ENCODE measurements around the gene ITSN1. TPM values are rescaled to one million over a fixed set of nuclear protein-coding genes. Genes with fewer than 3 reads are reported as not detected.
"Not testable (repeated sequence)": the region's sequence is repeated elsewhere in the genome, so short reads cannot be mapped to it uniquely, and the experiment has no call there.

The ITSN1 gene
- total RNA-seq, 1 donor, result 3.5 TPM

DNA sequence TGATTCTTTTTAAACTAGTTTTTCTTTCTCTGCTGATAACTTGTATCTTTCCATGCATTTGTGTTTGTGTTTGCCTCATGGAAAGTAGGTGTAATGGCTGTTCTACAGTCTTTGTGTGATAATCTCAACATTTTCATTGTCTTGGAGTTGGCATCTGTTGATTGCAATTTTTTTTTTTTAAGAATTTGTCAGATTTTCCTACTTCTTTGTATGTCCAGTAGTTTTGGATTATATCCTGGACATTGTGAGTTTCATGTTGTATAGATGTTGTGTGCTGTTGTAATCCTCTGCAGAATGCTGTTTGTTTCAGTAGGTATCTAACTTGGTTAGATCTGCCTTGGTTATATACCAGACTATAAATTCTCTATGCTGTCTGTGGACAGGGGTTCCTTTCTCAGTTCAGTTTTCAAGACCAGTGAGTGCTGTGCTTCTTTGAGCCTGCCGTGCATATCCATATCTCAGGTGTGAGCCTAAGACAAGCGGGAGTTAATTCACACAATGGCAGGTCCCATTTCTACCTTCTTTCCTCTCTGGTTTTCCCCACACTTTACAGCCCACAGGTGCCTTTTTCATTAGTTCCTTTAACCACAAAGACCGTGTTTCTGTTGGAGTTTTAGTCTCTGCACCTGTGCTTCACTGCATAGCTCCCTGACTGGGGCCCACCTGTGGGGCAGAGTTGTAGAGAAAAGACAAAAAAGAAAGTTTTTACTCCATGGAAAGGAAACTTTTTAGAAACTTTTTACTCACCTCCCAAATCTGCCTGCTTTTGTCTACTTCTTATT lies 69.9 kb downstream of the ITSN1 start:
- no peak for DNase-seq (ENCODE audit: low read depth in 2 of 3, low spot score in 2 of 3)

DNA sequence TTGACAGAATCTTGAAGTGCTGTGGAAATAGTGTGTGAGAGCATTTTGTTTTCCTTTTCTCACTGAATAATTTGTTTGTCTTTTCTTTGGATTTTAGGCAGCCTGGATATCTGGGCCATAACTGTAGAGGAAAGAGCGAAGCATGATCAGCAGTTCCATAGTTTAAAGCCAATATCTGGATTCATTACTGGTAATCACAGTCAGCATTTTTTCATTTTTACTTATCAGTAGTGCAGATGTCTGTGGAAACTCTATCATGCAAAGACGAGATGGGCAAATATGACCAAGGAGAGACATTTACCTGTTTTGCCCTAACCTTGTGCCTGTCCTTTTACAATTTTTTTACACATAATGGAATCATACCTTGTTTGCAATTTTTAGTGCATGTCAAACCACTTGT lies 78.8 kb downstream of the ITSN1 start:
- no peak for DNase-seq (ENCODE audit: low read depth in 2 of 3, low spot score in 2 of 3)

GRCh38 chr21:33729139-33729538 lies 86.8 kb downstream of the ITSN1 start:
- DNase-seq (ENCODE audit: low read depth in 2 of 3, low spot score in 2 of 3), result not testable (repeated sequence)

DNA sequence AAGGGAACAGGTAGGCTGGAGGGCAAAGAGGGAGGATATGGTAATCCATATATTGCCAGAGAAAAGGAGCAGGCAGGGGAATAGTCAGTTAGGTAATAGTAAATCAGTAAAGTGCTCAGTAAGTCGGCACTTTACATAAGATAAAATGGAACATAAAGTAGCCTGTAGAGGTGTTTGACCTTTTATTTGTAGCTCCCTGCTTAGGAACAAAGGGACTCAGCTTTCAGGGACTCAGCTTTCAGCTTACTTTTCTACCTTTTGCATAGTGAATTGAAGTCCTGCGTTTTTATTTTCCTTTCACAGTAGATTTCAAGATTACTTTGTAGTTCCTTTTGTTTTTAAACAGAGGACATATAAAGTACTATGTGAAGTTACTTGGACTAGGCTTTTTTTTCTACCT lies 87.3 kb downstream of the ITSN1 start:
- DNase-seq (ENCODE audit: low read depth in 2 of 3, low spot score in 2 of 3), result no peak

GRCh38 chr21:33731447-33731846 lies 89.1 kb downstream of the ITSN1 start:
- no peak for DNase-seq (ENCODE audit: low read depth in 2 of 3, low spot score in 2 of 3)

DNA sequence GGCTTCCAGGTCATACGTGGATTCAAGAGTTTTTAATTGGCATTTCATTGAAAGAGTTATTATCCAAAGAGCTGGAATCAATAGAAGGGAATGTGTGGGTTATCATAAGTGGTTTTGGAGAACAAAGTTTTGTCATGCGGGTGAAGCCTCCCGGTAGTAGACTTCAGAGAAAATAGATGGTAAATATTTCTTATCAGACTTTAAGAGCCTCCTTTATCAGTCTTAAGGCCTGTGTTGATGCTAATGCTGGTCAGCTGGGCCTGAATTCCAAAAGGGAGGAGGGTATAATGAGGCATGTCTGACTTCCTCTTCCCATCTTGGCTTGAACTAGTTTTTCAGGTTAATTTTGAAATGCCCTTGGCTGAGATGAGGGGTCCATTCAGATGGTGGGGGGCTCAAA lies 89.7 kb downstream of the ITSN1 start:
- no peak for DNase-seq (ENCODE audit: low read depth in 2 of 3, low spot score in 2 of 3)

GRCh38 chr21:33733601-33734000 lies 91.3 kb downstream of the ITSN1 start:
- peak in 2 of 3 donors; percentile 1 to 50 for DNase-seq (ENCODE audit: low read depth in 2 of 3, low spot score in 2 of 3)

DNA sequence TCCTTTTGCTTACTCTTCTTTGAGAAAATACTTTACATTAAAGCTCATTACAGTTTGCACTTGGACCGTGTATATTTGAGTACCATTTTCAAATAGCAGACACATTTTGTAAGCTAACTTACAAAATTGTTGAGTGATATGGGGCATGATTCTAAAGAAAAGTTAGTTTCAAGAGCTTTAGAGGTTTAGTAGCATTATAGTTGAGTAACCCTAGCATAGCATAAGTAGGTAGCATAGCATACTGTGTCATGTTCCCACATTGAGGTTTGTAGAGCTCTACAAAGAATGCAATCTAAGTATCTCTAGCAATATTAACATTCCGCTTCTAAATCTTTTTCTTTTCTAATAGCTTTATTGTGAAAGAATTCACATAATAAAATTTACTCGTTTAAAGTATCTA lies 92.0 kb downstream of the ITSN1 start:
- no peak for DNase-seq (ENCODE audit: low read depth in 2 of 3, low spot score in 2 of 3)

DNA sequence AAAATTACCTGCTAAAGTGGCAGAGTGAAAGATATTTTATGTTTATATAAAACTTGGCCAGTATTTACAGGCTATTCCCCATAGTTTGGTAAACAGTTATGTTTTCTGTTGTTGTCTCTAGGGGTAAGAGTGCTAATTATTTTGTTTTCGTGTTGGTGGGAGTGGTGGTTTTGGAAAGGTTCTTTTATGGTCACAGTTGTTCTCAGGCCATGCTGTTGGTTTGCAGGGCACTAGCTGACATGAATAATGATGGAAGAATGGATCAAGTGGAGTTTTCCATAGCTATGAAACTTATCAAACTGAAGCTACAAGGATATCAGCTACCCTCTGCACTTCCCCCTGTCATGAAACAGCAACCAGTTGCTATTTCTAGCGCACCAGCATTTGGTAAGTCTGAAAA lies 92.5 kb downstream of the ITSN1 start:
- DNase-seq (ENCODE audit: low read depth in 2 of 3, low spot score in 2 of 3), result no peak

GRCh38 chr21:33736569-33736968 lies 94.3 kb downstream of the ITSN1 start:
- DNase-seq (ENCODE audit: low read depth in 2 of 3, low spot score in 2 of 3), result no peak

GRCh38 chr21:33739701-33740100 lies 97.4 kb downstream of the ITSN1 start:
- DNase-seq (ENCODE audit: low read depth in 2 of 3, low spot score in 2 of 3), result no peak

GRCh38 chr21:33747420-33747819 lies 105.1 kb downstream of the ITSN1 start:
- DNase-seq (ENCODE audit: low read depth in 2 of 3, low spot score in 2 of 3), result no peak

DNA sequence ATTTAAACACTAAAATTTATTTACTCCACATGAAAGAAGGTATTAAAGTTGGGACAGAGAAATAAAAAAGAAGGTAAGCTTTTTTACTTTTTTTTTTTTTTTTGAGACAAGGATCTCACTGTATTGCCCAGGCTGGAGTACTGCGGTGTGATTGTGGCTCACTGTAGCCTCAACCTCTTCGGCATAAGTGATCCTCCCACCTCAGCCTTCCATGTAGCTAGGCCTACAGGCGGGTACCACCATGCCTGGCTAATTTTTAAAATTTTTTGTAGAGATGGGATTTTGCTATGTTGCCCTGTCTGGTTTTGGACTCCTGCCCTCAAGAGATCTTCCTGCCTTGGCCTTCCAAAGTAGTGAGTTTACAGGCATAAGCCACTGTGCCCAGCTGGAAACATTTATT lies 106.6 kb downstream of the ITSN1 start:
- DNase-seq (ENCODE audit: low read depth in 2 of 3, low spot score in 2 of 3), result no peak

DNA sequence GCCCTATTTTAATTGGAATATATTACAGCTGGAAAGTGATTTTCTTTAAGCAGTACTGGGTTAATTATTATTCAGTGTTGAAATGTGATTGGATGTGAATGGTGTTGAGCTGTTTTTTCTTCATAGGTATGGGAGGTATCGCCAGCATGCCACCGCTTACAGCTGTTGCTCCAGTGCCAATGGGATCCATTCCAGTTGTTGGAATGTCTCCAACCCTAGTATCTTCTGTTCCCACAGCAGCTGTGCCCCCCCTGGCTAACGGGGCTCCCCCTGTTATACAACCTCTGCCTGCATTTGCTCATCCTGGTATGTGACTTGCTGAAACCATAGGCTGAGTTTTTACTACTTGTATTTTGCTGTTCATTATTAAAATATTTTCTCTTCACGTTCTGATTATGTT lies 107.7 kb downstream of the ITSN1 start:
- DNase-seq (ENCODE audit: low read depth in 2 of 3, low spot score in 2 of 3), result no peak

DNA sequence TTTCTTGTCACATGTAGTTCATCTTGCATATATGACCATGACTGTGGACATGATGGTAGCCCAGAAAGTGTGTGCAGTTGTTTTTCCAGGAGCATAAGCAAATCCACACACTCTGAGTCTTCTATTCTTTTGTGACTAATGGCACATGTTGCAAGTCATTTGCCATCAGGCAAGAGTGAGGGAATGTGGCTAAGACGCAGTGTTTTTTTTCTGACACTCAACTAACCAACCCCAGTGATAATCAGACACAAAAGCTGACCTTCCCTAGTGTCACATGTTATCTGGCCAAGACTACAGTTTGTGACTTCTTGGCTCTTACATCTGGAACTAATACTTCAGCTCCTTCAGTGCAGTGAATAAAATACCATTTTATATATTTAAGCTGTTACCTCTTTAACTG lies 108.8 kb downstream of the ITSN1 start:
- no peak for DNase-seq (ENCODE audit: low read depth in 2 of 3, low spot score in 2 of 3)

DNA sequence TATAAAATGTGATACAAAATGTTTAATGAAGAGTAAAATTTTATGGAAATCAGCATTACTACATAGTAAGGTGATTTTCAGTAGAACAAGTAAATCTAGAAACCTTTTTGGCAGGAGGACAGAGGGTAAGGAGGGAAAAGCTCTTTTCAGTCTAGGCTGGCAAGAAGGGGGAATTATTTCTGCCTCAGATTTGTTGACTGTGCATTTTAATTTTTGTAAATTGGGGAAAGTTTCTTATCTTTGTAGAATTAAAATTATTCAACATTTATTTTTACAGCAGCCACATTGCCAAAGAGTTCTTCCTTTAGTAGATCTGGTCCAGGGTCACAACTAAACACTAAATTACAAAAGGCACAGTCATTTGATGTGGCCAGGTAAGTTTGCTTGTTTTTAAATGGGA lies 109.2 kb downstream of the ITSN1 start:
- DNase-seq (ENCODE audit: low read depth in 2 of 3, low spot score in 2 of 3), result no peak

DNA sequence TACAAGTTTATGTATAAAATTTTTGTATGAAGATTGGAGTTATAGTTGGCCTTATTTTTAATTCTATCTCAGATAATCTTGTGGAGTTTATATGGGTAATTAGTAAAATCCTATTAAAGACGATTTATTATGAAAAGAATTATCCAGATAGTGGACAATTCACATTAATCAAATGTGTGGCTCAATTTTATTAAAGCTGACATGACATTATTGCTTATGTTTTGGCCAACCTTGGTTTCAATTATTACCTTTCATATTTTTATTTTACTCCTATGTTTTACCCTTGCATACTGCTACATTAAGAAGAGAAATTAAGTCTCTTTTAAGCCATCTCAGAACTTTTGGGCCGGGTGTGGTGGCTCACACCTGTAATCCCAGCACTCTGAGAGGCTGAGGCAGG lies 110.0 kb downstream of the ITSN1 start:
- no peak for DNase-seq (ENCODE audit: low read depth in 2 of 3, low spot score in 2 of 3)

DNA sequence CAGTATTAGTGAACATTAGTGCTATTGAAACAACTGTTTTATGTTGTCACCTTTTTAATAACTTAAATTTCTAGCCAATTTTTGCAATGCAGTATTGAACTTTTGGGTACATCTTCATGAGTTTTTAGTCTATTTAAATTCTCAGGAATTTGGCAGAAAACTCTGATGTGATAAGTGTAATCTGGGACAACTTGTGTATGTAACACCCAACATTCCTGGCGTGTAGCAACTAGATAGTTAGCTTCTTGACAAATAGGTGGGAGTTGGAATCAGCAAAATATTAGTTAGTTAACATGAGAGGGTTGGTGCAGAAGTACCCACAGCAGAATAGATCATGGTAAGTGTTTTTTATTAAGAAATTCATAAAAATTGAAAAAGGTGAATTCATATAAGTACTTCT lies 111.6 kb downstream of the ITSN1 start:
- no peak for DNase-seq (ENCODE audit: low read depth in 2 of 3, low spot score in 2 of 3)

GRCh38 chr21:33754481-33754880 lies 112.2 kb downstream of the ITSN1 start:
- DNase-seq (ENCODE audit: low read depth in 2 of 3, low spot score in 2 of 3), result no peak

DNA sequence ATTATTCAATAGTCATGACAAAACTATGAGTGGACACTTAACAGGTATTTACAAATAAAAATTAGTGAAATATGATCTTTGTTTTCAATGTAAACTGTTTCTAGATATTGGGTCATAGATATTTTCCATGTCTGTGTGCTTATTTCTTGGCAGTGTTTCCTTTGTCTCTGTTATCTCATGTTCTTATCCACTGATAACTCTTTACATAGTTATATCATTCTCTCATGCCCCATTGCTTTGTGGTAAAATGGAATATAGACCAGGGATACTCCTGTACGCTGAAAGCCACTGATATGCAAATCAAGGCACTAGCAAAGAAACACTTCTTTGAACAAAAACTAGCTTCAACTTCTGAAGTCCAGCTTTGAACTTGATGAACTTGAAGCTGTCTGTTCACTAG lies 113.1 kb downstream of the ITSN1 start:
- no peak for DNase-seq (ENCODE audit: low read depth in 2 of 3, low spot score in 2 of 3)

- no peak for DNase-seq (ENCODE audit: low read depth in 2 of 3, low spot score in 2 of 3)
Observed at GRCh38 chr21:33760641-33761440, 118.5 kb downstream of the ITSN1 start.

DNA sequence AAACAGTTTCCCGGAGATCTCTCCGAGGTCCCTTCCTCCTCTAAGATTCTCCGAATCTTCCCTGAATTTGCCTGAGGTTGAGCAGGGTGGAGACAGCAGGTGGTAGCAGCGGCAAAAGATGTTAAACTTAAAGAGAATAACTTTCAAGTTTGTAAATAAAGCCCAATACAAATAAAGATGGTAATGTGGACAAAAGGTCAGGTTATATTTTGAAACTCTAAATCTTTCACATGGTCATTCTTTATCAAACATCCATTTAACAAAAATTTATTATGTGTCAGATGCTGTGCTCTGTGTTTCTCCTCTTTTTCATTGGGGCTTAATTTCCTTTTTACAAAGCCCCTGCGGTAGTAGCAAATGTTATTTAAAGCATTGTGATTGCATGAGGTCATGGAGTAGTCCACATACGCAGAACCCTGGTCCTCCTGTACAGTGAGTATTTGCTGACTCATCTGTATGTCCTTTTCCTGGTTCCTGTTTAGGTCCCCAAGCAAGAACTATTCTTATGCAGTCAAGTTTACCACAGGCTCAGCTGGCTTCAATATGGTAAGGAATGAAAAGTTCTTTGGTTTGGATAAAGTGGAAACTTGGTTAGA lies 119.2 kb downstream of the ITSN1 start:
- DNase-seq (ENCODE audit: low read depth in 2 of 3, low spot score in 2 of 3), result peak in 2 of 3 donors; percentile 22 to 53

Data from hematopoietic multipotent progenitor cell (in vitro differentiated cells).